ENCODE measurements around the gene IMPDH2. TPM values are rescaled to one million over a fixed set of nuclear protein-coding genes. Genes with fewer than 3 reads are reported as not detected.
A peak's percentile ranks its signal among the peaks of the same experiment; 100 is the strongest.

Gene IMPDH2
- total RNA-seq, result 490 and 496 TPM in 2 replicates

- peak; percentile 99 for DNase-seq
- Mint-ChIP-seq H3K27me3 (no peaks in the 10 kb centered on the region), H3K36me3 (ENCODE audit: low read depth) (peaks cover 81% of the 10 kb centered on the region), H3K27ac (peak within 1 kb of the TSS; percentile 95), H3K9me3 (no peaks in the 10 kb centered on the region), H3K4me3 (peak within 1 kb of the TSS; percentile 98), H3K4me1 (peaks cover 34% of the 10 kb centered on the region)
- intact Hi-C loops (cut with micrococcal nuclease), result loop anchor here (1.0 to 10.0 kb wide), 3 partner anchors 8 to 844 kb away; partner anchors contain the start of genes CDC25A and QRICH1
Measured at GRCh38 chr3:49028673-49029562, at the start of gene IMPDH2. Gene IMPDH2, minus strand, starts transcription at chr3:49029398. Its CDS starts 48 bp downstream, at chr3:49029350.

- DNase-seq, result no peak
- H3K27me3 Mint-ChIP-seq, result no peaks in the 10 kb centered on the region
- H3K4me3 Mint-ChIP-seq, result no peak overlapping the region
- no peaks in the 10 kb centered on the region for H3K9me3 Mint-ChIP-seq
- no peak overlapping the region for H3K27ac Mint-ChIP-seq
- peaks cover 2% of the 10 kb centered on the region for H3K4me1 Mint-ChIP-seq
- intact Hi-C loops (cut with micrococcal nuclease), result no loop called here
- H3K36me3 Mint-ChIP-seq (ENCODE audit: low read depth), result peaks cover 51% of the 10 kb centered on the region
Measured at GRCh38 chr3:49076646-49077045, 47.4 kb upstream of the IMPDH2 start.

DNA sequence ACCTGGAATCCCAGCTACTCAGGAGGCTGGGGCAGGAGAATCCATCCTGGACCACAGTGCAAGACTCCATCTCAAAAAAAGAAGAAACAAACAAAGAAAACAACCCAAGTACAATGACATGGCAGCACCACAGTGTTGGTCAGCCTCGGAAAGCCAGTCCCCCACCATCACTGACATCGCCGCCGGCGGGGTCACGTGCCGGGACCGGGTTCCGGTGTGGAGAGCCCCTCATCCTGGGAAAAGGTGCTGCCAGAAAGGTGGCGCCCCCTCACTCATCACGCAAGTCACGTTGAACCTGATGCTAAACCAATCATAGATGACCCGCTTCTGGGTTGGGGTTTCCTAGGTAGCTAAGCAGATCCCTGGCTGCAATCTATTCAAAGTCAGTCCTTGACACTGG lies 46.9 kb upstream of the IMPDH2 start:
- Mint-ChIP-seq H3K9me3 (no peaks in the 10 kb centered on the region), H3K4me1 (peaks cover 2% of the 10 kb centered on the region), H3K27me3 (no peaks in the 10 kb centered on the region), H3K36me3 (ENCODE audit: low read depth) (peaks cover 56% of the 10 kb centered on the region), H3K27ac (no peak overlapping the region), H3K4me3 (no peak overlapping the region)
- intact Hi-C loops (cut with micrococcal nuclease), result no loop called here
- DNase-seq, result no peak

GRCh38 chr3:49058011-49058410 lies 28.8 kb upstream of the IMPDH2 start:
- Mint-ChIP-seq H3K36me3 (ENCODE audit: low read depth) (peaks cover 41% of the 10 kb centered on the region), H3K4me3 (no peak overlapping the region), H3K27ac (no peak overlapping the region), H3K27me3 (no peaks in the 10 kb centered on the region), H3K9me3 (no peaks in the 10 kb centered on the region), H3K4me1 (peaks cover 2% of the 10 kb centered on the region)
- DNase-seq, result no peak
- intact Hi-C loops (cut with micrococcal nuclease), result no loop called here

DNA sequence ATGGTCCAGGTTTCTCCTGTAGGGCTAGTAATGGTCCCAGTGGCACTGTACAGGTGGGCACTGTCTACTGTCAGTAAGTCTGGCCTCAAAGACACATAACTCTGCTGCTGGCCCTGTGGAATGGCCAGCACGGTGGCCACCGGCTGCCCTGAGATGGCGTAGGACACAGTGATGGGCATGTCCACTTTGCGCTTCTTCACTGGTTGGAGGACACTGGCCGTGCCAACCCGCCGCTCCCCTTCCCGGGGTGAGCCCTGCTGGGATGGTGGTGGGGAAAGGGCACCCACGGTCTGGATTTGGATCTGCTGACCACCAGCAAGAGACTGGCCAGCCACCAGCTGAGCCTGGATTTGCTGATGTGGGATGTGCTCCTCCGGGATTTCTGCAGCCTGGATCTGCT lies 28.1 kb upstream of the IMPDH2 start:
- H3K27ac Mint-ChIP-seq, result no peak overlapping the region
- H3K4me1 Mint-ChIP-seq, result peaks cover 2% of the 10 kb centered on the region
- no peak overlapping the region for H3K4me3 Mint-ChIP-seq
- H3K36me3 Mint-ChIP-seq (ENCODE audit: low read depth), result peaks cover 45% of the 10 kb centered on the region
- no peaks in the 10 kb centered on the region for H3K27me3 Mint-ChIP-seq
- intact Hi-C loops (cut with micrococcal nuclease), result no loop called here
- DNase-seq, result no peak
- no peaks in the 10 kb centered on the region for H3K9me3 Mint-ChIP-seq

DNA sequence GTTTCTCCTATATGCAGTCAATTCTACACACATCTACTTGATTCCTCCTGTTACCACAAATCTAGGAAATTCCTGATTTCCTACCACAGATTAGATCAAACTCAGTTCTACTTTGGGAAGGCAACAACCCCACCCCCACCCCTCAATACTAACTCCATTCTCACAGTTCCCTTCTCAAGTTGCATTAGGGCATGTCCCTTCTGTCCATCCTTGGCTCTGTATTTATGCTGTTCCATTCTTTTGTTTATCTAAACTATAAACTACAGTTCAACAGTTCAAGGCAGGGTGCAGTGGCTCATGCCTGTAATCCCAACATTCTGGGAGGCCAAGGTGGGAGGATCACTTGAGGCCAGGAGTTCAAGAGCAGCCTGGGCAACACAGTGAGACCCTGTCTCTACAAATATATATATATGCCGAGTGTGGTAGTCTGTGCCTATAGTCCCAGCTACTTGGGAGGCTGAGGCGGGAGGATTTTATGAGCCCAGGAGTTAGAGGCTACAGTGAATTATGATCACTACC lies 25.2 kb upstream of the IMPDH2 start:
- intact Hi-C loops (cut with micrococcal nuclease), result no loop called here
- Mint-ChIP-seq H3K36me3 (ENCODE audit: low read depth) (peaks cover 61% of the 10 kb centered on the region), H3K4me1 (peaks cover 2% of the 10 kb centered on the region), H3K27ac (no peak overlapping the region), H3K9me3 (no peaks in the 10 kb centered on the region), H3K27me3 (no peaks in the 10 kb centered on the region), H3K4me3 (no peak overlapping the region)
- DNase-seq, result no peak

DNA sequence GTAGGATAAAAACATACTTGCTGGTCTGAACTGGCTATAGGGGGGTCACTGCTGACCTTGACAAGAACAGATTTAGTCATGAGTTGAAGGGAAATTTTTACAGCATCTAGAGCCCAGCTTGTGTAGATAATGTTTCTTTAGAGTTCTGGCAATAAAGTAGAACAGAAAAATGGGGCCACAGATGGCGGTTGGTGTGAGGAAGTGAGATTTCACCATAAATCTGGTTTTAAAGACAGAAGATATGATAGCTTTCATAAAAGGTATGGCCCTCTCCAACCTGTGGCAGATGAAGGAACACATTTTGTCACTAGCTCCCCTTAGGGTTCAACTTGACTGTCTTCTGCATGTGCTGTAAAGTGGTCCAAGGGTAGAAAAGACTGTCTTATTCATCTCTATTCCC lies 24.3 kb upstream of the IMPDH2 start:
- intact Hi-C loops (cut with micrococcal nuclease), result no loop called here
- no peak for DNase-seq
- peaks cover 2% of the 10 kb centered on the region for H3K4me1 Mint-ChIP-seq
- H3K27ac Mint-ChIP-seq, result no peak overlapping the region
- H3K9me3 Mint-ChIP-seq, result no peaks in the 10 kb centered on the region
- no peak overlapping the region for H3K4me3 Mint-ChIP-seq
- no peaks in the 10 kb centered on the region for H3K27me3 Mint-ChIP-seq
- H3K36me3 Mint-ChIP-seq (ENCODE audit: low read depth), result peaks cover 61% of the 10 kb centered on the region

- Mint-ChIP-seq H3K4me3 (no peak overlapping the region), H3K27me3 (no peaks in the 10 kb centered on the region), H3K36me3 (ENCODE audit: low read depth) (peaks cover 47% of the 10 kb centered on the region), H3K9me3 (no peaks in the 10 kb centered on the region), H3K4me1 (no peaks in the 10 kb centered on the region), H3K27ac (no peak overlapping the region)
- no peak for DNase-seq
- intact Hi-C loops (cut with micrococcal nuclease), result no loop called here
Measured at GRCh38 chr3:49035281-49035680, 6.1 kb upstream of the IMPDH2 start.

GRCh38 chr3:49034650-49035049 lies 5.5 kb upstream of the IMPDH2 start:
- no peaks in the 10 kb centered on the region for H3K27me3 Mint-ChIP-seq
- no peaks in the 10 kb centered on the region for H3K9me3 Mint-ChIP-seq
- peaks cover 49% of the 10 kb centered on the region for H3K36me3 Mint-ChIP-seq (ENCODE audit: low read depth)
- H3K27ac Mint-ChIP-seq, result no peak overlapping the region
- intact Hi-C loops (cut with micrococcal nuclease), result no loop called here
- H3K4me1 Mint-ChIP-seq, result peaks cover 3% of the 10 kb centered on the region
- no peak overlapping the region for H3K4me3 Mint-ChIP-seq
- no peak for DNase-seq

DNA sequence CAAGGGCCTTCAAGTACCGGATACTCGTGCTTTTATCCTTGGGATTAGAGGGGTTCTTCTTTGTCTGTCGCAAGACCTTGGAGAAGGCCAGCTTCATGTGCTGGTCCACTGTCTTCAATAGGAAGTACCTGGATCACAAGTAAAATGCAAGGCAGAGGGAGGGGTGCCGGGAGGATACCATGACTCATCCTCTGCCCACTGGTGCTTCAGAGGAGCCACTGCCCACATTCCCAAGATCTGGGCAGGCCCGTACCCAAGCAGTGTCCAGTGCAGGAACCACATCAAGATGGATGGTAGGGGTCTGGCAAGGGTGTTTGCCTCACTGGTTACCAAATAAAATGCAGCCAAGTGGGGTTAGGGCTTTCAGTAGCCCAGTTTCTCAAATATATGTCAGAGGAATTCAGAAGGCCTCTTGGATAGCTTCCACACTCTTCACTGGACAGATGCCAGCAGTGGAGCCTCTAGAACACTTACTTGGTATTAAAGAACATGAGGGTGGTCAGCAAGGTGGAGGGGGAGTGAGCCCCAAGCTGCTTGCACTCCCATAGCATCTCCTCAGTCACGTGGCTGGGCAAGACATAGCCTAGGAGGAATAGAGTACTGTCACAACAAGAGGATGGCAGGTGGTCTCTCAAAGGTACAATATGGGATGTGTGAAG lies 3.6 kb upstream of the IMPDH2 start:
- no peak overlapping the region for H3K27ac Mint-ChIP-seq
- H3K27me3 Mint-ChIP-seq, result no peaks in the 10 kb centered on the region
- intact Hi-C loops (cut with micrococcal nuclease), result no loop called here
- H3K9me3 Mint-ChIP-seq, result no peaks in the 10 kb centered on the region
- peaks cover 65% of the 10 kb centered on the region for H3K36me3 Mint-ChIP-seq (ENCODE audit: low read depth)
- no peak overlapping the region for H3K4me3 Mint-ChIP-seq
- no peak for DNase-seq
- H3K4me1 Mint-ChIP-seq, result peaks cover 17% of the 10 kb centered on the region

DNA sequence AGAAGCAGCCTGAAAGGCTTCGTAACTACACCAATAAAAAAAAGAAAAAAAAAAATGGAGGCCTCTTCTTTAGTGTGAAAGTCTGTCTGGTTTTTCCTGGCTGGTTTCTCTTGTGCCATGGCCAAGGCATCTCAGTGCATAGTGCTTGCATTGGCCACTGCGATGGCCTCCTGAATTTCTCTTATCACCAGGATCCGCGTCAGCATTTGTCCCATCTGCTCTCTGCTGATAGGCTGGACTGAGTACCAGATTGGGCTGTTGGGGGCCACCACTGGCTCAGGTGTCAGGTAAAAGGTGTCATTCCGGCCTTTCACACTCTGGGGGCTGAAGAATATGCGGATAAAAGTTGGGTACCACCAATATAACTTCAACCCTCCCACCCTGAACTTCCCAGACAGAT lies 1.1 kb upstream of the IMPDH2 start:
- intact Hi-C loops (cut with micrococcal nuclease), result no loop called here
- Mint-ChIP-seq H3K9me3 (no peaks in the 10 kb centered on the region), H3K27me3 (no peaks in the 10 kb centered on the region), H3K4me1 (peaks cover 32% of the 10 kb centered on the region), H3K4me3 (no peak overlapping the region), H3K36me3 (ENCODE audit: low read depth) (peaks cover 74% of the 10 kb centered on the region), H3K27ac (peak overlapping the region; percentile 69)
- DNase-seq, result no peak

DNA sequence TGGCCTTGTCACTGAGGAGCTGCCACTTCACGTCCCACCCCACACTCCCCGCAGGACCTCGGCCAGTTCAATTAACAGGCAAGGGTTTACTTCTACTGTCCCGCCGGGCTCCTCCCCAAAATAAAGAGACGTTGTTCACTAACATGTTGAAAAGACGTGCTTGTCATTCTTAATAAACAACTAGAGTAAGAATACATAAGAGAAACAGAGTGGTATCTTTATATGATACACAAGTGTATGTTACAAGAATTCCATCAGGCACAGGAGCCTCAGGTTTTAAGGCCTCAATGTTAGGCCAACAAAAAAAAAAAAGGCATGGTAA lies 326 bp upstream of the IMPDH2 start:
- Mint-ChIP-seq H3K27me3 (no peaks in the 10 kb centered on the region), H3K4me3 (peak overlapping the region; percentile 98), H3K36me3 (ENCODE audit: low read depth) (peaks cover 76% of the 10 kb centered on the region), H3K9me3 (no peaks in the 10 kb centered on the region), H3K4me1 (peaks cover 33% of the 10 kb centered on the region), H3K27ac (peak overlapping the region; percentile 95)
- intact Hi-C loops (cut with micrococcal nuclease), result loop anchor here (1.0 to 10.0 kb wide), 3 partner anchors 8 to 845 kb away; partner anchors contain the start of genes CDC25A and QRICH1
- no peak for DNase-seq

GRCh38 chr3:49028298-49028672 lies 913 bp downstream of the IMPDH2 start:
- Mint-ChIP-seq H3K36me3 (ENCODE audit: low read depth) (peaks cover 86% of the 10 kb centered on the region), H3K27me3 (no peaks in the 10 kb centered on the region), H3K4me3 (peak overlapping the region; percentile 98), H3K4me1 (peaks cover 38% of the 10 kb centered on the region), H3K9me3 (no peaks in the 10 kb centered on the region), H3K27ac (peak overlapping the region; percentile 95)
- DNase-seq, result no peak
- intact Hi-C loops (cut with micrococcal nuclease), result loop anchor here (2.0 to 10.0 kb wide), 2 partner anchors 67 to 843 kb away; partner anchors contain the start of genes CDC25A and QRICH1

DNA sequence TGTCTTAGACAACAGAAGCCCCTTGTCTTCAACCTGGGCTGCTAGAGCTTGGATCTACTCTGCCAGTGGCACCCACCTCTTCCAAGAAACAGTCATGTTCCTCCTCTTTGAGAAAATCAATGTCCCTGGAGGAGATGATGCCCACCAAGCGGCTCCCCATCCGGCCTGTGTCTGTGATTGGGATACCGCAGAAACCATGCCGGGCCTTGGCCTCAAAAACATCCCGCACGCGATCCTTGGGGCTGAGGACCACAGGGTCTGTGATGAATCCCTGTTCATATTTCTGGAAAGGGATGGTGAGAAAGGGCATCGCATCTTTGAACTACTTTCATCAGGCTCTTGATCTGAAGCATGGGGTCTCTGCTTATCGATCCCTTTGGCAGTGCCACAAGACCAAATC lies 1.6 kb downstream of the IMPDH2 start:
- Mint-ChIP-seq H3K27ac (peak overlapping the region; percentile 95), H3K27me3 (no peaks in the 10 kb centered on the region), H3K4me3 (peak overlapping the region; percentile 98), H3K4me1 (peaks cover 42% of the 10 kb centered on the region), H3K36me3 (ENCODE audit: low read depth) (peaks cover 90% of the 10 kb centered on the region), H3K9me3 (no peaks in the 10 kb centered on the region)
- peak; percentile 59 for DNase-seq
- intact Hi-C loops (cut with micrococcal nuclease), result loop anchor here (2.0 to 10.0 kb wide), 2 partner anchors 67 to 843 kb away; partner anchors contain the start of genes CDC25A and QRICH1
